Aortic smooth muscle cell (primary cell): ENCODE results near the gene STX7. TPM values are rescaled to one million over a fixed set of nuclear protein-coding genes. Genes with fewer than 3 reads are reported as not detected.

Experiments
- total RNA-seq: library from RNA; depleted of rRNA; stranded (reverse); fragments of >200 nt; gene quantifications from 2 replicates; pipeline ENCODE4 v1.2.3, GENCODE V29; 2014

Gene STX7
- 40.6 and 83.9 TPM in 2 replicates for total RNA-seq

GRCh38 chr6:132512638-132513632 lies at the start of gene STX7:
Gene STX7 (minus strand): TSS chr6:132513116. CDS start chr6:132503530, 9,586 bp downstream.

GRCh38 chr6:132552372-132552771 lies 39.5 kb upstream of the STX7 start, which contains the start of gene TAAR8:
Gene TAAR8 (plus strand): TSS chr6:132552672. CDS start chr6:132552693, 21 bp downstream.

GRCh38 chr6:132537977-132538376 lies 25.1 kb upstream of the STX7 start, which contains the start of gene TAAR9:
Gene TAAR9 (plus strand): TSS chr6:132538277. CDS start chr6:132538290, 13 bp downstream.

GRCh38 chr6:132400883-132401617 lies 111.9 kb downstream of the STX7 start, which contains the start of gene MOXD1:
Gene MOXD1 (minus strand): TSS chr6:132401475. CDS start chr6:132401426, 49 bp downstream.

Other genes with a start within 250 kb of the STX7 start
- 26.0 and 29.5 TPM in 2 replicates for gene MOXD1, start 111.6 kb downstream of the STX7 start, total RNA-seq
- not detected in 2 replicates for gene TAAR9, start 25.2 kb upstream of the STX7 start, total RNA-seq
- gene TAAR8, start 39.6 kb upstream of the STX7 start, total RNA-seq, result not detected in 2 replicates
- gene TAAR6, start 57.2 kb upstream of the STX7 start, total RNA-seq, result not detected in 2 replicates
- gene TAAR5, start 76.6 kb upstream of the STX7 start, total RNA-seq, result not detected in 2 replicates
- gene TAAR2, start 111.2 kb upstream of the STX7 start, total RNA-seq, result not detected in 2 replicates
- not detected in 2 replicates for gene TAAR1, start 146.1 kb upstream of the STX7 start, total RNA-seq
- gene VNN1, start 200.9 kb upstream of the STX7 start, total RNA-seq, result 0.19 and 0.26 TPM in 2 replicates
- 0.56 and 0.66 TPM in 2 replicates for gene VNN2, start 244.8 kb upstream of the STX7 start, total RNA-seq